Measurements from ENCODE around the gene PDE7B.

DNA sequence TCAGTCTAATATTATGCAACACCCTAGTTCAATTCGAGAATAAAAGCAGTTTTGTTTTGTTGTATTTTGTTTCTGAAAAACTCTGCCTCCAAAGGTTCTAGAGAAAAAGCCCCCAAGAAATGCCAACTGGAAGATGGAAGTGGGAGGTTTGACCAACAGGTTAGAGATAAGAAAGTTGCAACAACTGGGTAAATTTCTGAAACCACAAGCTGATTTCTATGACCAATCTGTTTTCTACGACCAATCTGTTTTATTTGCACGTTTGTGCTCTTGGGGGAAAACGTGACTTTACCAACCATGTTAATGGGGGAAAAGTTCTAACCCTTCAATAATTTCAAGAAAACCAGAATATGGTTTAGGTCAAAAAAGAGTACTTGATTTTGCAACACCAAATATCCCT is 173.2 kb downstream of the PDE7B start:
- TF ChIP-seq, protein P1, sequence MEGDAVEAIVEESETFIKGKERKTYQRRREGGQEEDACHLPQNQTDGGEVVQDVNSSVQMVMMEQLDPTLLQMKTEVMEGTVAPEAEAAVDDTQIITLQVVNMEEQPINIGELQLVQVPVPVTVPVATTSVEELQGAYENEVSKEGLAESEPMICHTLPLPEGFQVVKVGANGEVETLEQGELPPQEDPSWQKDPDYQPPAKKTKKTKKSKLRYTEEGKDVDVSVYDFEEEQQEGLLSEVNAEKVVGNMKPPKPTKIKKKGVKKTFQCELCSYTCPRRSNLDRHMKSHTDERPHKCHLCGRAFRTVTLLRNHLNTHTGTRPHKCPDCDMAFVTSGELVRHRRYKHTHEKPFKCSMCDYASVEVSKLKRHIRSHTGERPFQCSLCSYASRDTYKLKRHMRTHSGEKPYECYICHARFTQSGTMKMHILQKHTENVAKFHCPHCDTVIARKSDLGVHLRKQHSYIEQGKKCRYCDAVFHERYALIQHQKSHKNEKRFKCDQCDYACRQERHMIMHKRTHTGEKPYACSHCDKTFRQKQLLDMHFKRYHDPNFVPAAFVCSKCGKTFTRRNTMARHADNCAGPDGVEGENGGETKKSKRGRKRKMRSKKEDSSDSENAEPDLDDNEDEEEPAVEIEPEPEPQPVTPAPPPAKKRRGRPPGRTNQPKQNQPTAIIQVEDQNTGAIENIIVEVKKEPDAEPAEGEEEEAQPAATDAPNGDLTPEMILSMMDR (IDR thresholded peaks at IDR 0.05; ENCODE audit: low read depth, low read length, missing input control): no peak
- TF ChIP-seq, protein P2, sequence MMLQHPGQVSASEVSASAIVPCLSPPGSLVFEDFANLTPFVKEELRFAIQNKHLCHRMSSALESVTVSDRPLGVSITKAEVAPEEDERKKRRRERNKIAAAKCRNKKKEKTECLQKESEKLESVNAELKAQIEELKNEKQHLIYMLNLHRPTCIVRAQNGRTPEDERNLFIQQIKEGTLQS (IDR thresholded peaks at IDR 0.05): no peak
